HG03108 (cell line): ENCODE results near the gene CRTC1.

Experiments used
- ATAC-seq: cut with Tn5 transposase; IDR thresholded peaks from one replicate; pipeline ENCODE4 v1.9.1; 2021; ENCODE audit warnings: moderate library complexity; ENCODE audit not compliant: unreplicated experiment

CRTC1 gene

DNA sequence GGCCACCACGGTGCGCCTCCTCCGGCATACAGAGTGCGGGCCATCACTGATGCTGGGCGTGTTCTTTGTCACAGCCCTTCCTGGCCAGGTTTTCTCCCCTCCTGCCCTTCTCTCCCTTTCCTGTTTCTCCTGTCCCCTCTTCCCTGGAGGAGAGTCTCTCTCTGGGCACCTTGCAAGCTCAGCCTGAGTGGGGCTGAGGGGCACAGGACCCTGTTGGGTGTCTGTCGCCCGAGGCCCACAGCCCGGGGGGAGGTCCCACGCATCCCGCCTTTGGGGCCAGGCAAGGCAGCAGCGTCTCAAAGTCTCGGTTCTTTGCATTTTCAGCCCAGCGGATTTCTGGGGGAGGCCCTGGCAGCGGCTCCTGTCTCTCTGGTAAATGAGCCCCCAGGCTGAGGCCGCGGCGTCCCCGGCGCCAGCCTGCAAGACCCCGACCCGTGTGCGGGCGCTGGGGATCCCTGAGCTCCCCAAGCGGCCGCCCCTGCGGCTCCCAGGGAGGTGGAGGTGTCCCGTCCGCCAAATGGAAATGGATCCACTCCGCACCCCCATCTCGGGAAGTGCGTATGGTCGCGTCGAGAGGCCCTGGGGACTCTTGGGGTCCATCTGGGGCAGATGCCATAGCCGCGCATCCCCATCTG lies 60.4 kb downstream of the CRTC1 start:
- ATAC-seq, result no peak

DNA sequence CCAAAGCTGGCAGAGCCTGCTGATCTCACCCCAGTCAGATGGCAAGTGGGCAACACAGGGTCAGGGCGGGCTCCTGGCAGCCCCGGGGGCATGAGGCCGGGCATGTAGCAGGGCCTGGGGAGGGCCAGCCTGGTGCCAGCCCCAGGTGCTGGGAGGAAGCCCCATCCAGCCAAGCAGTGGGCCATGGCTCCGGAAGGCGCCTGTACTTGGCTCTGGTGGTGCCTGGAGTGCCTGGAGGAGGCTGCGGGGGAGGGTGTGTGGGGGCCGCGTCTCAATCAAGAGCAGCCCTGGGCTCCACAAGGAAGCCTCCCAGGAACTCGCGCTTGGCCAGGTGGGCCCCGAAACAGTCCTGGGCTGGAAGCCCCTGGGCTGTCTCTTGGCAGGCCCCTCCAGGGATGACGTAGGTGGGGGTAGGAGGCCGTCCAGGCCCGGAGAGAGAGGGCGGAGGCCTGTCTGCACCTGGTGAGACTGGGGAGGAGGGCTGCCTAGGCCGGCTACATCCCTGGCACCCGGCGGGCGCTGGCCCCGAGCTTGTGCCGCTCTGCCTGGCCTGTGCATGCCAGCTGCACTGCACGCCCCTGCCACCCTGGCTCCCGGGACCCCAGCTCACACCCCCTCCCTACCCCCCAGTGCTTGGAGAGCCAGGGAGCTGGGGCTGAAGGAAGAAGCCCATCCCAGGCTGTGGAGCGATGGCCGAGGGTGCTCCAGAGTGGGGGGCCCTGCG lies 61.7 kb downstream of the CRTC1 start:
- ATAC-seq, result no peak

DNA sequence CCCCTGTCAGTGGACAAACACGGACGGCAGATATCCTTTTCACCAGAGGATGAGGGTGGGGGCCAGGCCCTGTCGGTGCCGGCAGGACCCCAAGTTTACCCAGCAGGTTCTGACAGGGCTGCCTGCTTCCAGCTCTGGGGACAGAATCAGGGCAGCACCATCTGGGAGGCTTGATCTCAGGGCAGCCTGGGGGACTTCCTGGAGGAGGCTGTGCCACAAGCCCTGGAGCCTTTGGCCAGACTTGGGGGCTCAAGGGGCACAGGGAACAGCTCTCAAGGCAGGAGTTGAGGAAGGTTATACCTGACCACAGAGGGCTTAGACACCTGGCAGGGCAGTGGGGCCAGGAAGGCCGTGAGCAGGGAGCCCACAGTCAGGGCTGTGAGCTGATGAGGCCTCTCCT lies 62.5 kb downstream of the CRTC1 start:
- ATAC-seq, result no peak

DNA sequence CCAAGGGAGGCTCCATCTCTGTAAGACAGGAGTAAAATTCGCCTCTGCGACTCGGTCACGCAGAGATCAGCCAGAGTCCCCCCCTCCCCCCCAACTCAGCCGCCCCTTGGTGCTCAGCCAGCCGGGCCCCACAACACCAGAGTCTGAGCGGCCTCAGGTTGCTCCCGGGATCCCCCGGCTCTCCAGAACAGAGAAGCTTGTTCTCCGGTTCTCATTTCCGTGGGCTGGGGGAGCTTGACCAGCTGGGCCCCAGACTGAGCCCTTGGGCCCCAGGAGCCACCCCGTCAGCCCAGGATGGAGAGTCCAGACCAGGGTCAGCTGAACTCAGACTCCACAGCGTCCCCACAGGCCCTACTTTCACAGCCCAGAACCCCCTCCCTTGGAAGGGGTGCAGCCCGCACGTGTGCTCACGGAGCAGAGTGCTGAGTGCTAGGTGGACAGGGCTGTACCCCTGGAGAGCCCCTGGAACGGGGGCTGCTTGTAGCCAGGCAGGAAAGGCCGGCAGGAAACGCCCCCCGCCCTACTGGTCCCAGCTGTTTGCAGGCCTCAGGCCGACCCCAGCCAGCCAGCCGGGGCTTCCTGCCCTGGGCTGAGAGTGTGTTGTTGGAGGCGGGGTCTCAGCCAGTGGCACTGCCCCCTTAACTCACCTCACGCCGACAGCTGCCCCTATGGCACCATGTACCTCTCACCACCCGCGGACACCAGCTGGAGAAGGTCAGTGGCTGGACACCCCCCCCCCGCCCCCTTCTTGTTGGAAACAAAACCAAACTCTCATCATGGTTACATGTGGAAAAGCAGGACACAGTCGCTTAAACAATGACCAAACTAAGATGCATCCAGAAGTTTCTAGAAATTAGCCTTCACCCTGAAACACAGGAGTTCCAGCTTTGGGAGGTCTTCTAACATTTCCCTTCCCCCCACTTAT lies 63.2 kb downstream of the CRTC1 start:
- ATAC-seq, result no peak

DNA sequence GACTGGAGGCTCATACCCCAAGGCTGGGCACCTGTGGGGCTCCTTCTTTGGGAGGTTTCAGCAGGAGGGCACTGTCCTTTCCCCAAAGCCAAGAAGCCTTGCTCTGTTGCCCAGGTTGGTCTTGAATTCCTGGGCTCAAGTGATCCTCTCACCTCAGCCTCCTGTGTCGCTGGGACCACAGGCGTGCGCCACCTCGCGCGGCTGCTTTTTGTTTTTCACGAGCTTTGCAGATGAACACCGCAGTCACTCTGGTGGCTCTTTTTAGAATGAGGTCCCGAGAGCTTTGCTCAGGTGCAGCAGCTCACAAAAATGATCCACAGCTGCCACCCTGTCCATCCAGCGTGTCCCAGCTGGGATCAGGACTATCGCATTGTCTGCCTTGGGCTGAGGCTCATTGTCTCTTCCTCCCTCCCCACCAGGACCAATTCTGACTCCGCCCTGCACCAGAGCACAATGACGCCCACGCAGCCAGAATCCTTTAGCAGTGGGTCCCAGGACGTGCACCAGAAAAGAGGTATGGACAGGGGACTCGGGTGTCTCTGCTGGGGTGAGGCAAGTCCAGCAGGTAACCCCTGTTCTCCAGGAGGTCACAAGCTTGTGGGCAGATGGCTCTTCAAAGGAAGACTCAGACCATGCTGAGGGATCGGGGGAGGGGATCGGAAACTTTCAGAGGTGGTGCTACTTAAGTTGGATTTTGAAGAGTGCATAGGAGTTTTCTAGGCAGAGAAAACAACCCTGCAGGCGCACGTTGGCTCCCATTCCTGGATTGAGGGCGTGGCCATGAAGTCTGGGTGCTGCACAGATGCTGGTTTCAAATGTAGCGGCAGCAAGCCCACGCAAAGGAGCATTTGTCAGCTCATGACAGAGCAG lies 66.1 kb downstream of the CRTC1 start:
- ATAC-seq, result no peak

DNA sequence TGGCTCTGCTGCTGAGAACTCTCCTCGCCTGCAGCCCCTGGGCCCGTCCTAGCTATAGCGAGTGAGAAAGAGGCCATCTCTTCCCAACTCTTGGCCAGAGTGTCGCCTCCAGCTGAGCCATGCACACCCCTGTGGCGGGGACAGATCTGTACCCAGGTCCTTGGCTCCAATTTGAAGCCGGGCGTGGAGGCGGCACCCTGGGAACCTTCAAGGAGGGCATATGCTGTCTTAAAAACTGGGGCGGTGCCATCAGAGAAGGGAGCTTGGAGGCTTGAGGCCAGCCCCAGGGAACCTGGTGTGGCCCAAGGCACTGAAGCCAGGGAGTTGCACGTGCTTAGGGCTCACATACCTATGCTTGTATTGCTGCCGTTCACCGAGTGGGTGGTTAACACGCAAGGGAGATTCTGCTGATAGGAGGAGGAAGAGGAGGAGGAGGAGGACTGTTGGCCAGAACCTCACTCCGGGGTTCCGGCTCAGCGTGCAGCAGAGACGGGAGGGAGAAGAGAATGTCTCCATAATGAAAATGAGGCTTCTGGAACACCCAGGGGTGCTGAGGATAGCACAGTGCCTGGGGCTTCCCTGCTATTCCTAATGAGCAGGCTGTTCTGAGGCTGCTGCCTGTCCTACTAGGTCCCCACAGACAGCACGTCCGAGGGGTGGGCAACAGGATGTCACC lies 67.0 kb downstream of the CRTC1 start:
- ATAC-seq, result no peak

DNA sequence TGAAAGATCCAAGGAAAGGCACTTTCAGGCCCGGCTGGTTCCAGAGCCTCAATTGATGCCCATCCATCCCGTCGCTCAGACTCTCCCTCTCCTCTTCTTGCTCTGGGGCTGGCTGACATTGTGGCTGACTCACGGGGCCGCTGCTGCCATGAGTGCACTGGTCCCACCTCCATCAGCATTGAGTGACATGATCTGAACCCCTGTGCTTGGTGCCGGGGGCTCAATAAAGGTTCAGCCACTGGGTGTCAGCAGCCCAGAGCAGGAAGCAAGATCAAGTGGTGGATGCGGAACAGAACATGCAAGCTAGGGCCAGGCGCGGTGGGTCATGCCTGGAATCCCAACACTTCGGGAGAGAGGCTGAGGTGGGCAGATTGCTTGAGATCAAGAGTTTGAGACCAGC lies 68.1 kb downstream of the CRTC1 start:
- no peak for ATAC-seq

DNA sequence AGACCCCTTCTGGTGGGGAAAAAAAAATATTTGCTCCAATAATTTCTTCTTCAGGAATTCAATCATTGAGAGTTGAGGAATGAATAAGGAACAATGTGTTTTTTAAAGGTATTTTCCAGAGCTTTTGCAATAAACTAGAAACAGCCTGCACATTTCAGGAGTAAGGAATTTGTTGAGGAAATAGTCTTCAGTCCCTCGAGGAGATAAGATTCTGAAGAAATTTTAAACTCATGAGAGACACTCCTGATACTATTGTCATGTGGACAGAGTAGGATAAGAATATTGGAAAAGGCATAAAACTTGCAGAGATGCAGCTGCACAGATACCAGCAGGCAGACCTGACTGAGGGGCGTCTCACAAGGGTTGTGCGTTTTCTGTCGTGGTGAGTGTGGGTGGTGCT lies 71.0 kb downstream of the CRTC1 start:
- no peak for ATAC-seq

DNA sequence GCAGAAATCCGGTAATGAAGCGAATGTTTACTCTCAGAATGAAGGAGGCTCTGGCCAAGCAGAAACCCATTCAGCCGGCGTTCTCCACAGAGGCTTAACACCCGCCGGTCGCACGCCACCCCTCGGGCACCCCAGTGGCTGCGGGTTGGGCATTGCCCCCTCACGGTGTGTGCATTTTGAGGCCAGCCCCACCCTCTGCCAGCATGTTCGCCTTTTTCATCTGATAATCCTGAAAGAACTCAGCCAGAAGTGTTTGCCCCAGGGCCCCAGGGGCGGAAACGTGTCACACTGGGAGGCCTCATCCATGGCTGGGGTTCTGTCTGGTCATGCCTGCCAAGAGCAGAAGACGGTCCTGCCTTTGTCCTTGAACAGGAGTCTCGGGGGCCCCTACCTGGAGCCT lies 73.4 kb downstream of the CRTC1 start:
- no peak for ATAC-seq

DNA sequence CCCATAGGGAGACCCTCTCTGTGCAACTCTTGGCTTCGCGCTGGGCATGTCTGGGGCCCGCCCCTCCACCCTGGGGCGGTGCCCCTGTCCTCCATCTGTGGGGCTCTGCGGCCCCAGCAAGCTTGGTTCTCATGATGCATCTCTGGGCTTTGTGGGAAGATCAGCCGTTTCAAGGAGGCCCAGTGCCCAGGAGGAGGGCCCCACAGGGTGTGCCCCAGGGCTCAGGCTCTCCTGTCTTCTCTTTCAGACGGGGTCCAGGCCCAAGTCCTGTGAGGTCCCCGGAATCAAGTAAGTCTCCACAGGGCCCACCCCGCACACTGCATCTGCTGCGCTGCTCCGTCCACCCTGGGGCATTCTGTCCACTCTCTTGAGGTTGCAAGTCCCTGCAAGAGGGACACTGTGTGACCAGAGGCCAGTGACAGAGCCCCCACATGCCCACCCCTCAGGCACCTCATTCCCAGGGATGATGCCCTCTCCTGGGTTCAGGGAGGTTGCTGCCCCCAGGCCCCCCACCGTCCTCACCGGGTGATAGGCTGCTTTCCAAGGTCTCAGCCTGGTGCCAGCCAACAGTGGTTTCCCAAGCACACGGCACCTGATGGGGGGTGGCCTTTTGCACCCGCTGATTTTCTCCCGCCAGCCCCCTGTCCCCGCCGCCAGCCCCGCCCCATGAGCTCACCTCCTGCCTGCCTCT lies 76.0 kb downstream of the CRTC1 start:
- no peak for ATAC-seq

DNA sequence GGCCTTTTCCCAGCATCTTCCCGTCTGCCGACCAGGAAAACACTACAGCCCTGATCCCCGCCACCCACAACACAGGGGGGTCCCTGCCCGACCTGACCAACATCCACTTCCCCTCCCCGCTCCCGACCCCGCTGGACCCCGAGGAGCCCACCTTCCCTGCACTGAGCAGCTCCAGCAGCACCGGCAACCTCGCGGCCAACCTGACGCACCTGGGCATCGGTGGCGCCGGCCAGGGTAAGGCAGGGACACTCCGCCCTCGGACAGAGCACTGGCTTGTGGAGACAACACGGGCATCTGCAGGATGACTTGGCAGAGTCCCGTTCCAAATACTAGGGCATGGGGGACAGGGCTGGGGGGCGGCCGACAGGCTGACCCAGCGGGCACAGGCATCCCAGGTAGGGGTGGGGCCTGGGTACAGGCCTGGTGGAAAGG lies 76.5 kb downstream of the CRTC1 start:
- ATAC-seq, result no peak

DNA sequence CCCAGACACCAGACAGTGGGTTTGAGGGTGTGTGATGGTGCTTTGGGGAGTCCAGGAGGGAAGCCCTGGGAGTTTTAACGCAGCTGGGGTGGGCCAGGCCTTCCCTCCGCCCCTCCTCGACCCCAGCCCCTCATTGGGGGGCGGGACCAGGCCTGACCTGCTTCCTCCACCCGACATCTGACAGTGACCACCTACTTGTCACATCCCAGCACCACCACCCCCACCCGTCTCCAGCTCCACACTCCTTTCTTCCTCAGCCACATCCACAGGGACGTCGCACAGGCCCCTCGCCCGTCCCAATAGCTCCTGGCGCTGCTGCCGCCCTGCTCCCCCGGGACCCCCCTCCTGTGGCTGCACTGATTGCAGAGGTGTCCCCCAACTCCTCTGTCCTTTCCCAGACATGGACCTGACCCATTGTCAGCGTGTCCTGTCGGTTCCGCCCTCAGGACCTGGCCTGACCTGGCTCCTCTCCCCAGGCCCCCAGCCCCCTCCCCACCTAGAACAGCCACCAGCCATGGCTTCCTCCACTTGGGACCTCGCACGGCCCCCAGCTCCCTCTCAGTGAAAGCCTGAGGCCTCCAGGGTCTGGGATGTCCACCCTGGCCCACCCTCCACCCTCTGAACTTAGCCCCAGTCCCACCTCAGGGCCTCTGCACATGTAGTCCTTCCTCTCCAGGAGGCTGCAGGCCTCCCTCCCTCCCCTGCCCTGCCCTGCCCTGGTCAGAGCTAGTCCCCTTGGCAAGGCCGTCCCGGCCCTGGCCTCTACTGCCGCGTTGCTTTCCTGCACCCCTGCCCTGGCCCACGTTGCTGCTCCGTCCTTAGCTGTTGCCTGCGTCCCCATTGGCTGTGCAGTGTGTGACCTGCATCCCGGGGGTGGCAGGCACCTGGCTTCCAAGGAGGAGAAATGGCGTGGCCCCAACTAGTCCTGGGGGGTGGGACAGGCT lies 77.2 kb downstream of the CRTC1 start:
- ATAC-seq, result no peak

DNA sequence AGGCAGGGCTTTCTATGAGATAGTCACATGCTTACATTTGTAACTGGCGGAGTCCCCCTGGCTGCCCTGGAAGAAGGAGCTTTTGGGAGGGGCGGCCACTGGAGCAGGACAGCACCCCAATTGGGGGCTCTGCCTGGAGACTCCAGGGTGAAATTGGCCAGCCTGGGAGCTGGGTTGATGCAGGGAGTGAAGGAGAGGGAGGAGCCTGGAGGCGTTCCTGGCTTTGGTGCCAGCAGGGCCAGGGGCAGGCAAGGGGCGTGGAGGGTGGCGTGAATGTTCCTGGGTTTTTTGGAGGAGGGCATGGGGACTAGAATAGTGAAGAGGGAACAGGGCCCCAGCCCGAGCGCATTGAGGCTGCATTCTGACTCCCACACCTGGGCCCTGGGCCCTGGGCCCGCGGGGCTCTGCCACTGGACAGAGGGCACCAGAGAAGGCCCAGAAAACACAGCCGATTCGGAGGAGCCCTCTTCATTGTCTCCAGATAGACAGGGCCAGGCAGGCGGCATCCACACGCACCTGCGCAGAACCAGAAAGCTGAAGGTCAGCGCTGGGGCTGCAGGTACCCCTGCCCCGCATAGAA lies 78.1 kb downstream of the CRTC1 start:
- ATAC-seq, result no peak

DNA sequence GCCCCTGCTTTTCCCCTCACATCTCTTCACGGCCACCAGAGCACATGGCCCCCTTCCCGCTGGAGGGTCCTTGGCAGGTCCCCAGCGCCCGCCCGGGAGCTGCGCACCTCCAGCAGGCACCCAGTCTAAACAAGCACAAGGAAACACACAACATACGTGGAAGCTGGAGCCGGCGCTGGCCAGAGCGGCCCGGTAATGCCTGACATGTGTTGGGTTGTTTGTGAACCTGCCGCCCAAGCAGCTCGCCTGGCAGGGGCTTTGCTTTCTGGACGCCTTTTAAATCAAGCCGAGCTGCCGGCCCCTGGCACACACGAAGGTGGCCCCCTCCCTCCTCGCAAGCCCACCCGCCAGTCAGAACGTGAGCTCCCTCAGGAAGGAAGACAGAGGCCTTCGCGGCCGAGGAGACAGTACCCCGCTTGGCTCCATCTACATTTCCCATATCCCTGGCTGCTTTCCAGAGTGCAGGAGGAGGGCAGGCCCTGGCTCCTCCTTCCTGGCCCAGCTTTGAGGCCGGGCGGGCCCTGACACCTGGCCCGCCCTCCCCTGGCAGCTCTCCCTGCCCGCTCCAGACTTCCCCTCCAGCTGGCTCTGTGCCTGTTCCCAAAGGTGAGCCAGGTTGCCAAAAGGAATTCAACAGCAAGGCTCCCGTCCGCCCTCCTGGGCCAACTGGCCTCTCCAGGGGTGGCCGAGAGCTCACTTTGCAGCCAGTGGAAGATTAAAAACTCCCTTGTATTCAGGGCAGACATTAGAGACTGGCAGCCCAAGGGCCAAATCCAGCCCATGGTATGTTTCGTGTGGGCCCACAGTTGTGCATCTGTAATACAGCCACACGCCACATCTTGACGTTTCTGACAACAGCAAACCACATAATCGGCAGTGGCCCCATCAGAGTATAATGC lies 78.9 kb downstream of the CRTC1 start:
- no peak for ATAC-seq

DNA sequence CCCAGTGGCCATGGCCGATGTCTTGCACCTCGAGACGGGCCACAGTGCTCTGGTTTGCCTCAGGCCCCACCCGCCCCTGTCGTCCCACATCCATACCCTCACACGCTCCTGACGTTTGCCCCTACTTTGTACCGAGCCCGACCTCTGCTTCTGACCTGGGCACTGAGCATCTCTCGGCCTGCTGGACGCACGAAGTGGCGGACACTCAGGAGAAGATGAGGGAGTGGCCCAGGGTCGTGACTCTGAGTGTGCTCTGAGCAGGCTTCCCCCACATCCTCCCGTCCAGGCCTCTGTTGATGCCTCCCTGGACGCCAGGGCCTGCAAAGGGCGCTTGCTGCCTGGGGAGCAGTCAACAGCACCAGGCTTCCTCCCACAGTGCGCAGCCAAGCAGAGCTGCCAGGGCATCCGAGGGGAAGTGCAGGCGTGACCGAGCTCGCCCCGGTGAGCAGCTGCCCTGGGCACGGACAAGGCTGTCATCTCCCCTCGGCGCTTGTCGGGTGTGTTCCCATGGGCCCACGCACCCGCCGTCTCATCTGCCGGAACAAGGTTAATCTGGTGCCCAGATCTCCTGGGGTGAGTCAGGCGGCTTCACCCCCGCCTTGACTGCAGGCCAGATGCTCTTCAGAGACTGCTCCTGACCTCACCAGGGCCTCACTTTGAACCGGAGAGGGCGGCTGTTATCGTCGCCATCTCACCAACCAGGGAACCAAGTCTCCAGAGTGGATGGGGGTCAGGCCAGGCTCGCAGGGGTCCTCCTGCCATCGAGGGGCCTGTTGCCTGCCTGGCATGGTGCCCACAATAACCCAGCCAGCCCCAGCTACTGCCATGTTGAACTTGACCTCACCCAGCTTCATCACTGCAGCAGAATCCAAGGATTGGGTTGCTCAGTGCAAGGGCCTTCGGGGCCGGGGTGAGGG lies 80.5 kb downstream of the CRTC1 start:
- no peak for ATAC-seq

DNA sequence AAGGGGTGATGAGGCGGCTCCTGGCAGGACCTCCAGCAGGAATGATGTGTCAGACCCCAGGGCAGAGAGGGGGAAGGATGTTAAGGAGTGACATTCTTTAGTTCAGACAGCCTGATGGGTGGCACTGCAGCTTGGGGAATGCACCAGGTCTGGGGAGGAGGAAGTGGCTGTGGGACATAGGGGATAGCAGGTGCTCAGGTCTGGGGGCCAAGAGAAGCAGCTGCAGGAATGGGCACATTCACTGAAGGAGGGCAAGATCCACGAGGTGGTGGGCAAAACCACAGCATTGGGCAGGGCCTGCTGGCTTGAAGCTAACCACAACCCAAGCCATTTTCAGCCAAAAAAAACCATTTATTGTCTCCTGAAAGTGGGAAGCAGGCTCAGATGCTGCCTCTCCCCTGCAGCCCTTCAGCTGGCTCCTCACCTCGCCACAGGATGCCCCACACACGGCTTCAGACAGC lies 81.1 kb downstream of the CRTC1 start:
- ATAC-seq, result no peak
